ENCODE data around the gene CPHXL. TPM values are rescaled to one million over a fixed set of nuclear protein-coding genes. Genes with fewer than 3 reads are reported as not detected.

Gene CPHXL
- total RNA-seq, 1 experiment from 2014 or later: not detected

GRCh38 chr16:75702242-75702641, 24.0 kb downstream of the CPHXL start:
- DNase-seq (ENCODE audit: low read depth): peak; percentile 33

- DNase-seq (ENCODE audit: low read depth): no peak
Measured at GRCh38 chr16:75701361-75701760, 24.9 kb downstream of the CPHXL start, which contains the start of gene DUXB. Gene DUXB (minus strand): TSS chr16:75701461. CDS start chr16:75701418, 43 bp downstream.

- no peak for DNase-seq (ENCODE audit: low read depth)
Measured at GRCh38 chr16:75697571-75697970, 28.7 kb downstream of the CPHXL start.

GRCh38 chr16:75695708-75696107, 30.6 kb downstream of the CPHXL start:
- no peak for DNase-seq (ENCODE audit: low read depth)

- DNase-seq (ENCODE audit: low read depth): no peak
Measured at GRCh38 chr16:75687361-75687760, 38.9 kb downstream of the CPHXL start.

- no peak for DNase-seq (ENCODE audit: low read depth)
Measured at GRCh38 chr16:75682308-75682707, 44.0 kb downstream of the CPHXL start.

GRCh38 chr16:75679366-75679765, 46.9 kb downstream of the CPHXL start:
- DNase-seq (ENCODE audit: low read depth): no peak

- no peak for DNase-seq (ENCODE audit: low read depth)
Measured at GRCh38 chr16:75676909-75677308, 49.4 kb downstream of the CPHXL start, which contains the start of gene CPHXL2. Gene CPHXL2 (minus strand): TSS chr16:75677009. CDS start chr16:75676999, 10 bp downstream.

- DNase-seq (ENCODE audit: low read depth): no peak
Measured at GRCh38 chr16:75667503-75667902, 58.8 kb downstream of the CPHXL start.

Small RNAs within 50 kb of the gene (small RNA-seq; reads per million reads assigned to genes)
- not detected for gene RN7SL520P

Other genes with a start within 250 kb of the CPHXL start
- gene CHST6, start 231.0 kb downstream of the CPHXL start, total RNA-seq (2014; rRNA removed; shearing (Covaris generic)): not detected in 2 replicates
- not detected in 2 replicates for gene CHST5, start 190.4 kb downstream of the CPHXL start, total RNA-seq (2014; rRNA removed; shearing (Covaris generic))
- gene TMEM231, start 170.2 kb downstream of the CPHXL start, total RNA-seq (2014; rRNA removed; shearing (Covaris generic)): 9.3 and 10.7 TPM in 2 replicates
- gene GABARAPL2, start 160.1 kb downstream of the CPHXL start, total RNA-seq (2014; rRNA removed; shearing (Covaris generic)): 59.0 and 131 TPM in 2 replicates
- 64.8 and 68.0 TPM in 2 replicates for gene ADAT1, start 103.2 kb downstream of the CPHXL start, total RNA-seq (2014; rRNA removed; shearing (Covaris generic))
- 351 and 352 TPM in 2 replicates for gene KARS1, start 78.8 kb downstream of the CPHXL start, total RNA-seq (2014; rRNA removed; shearing (Covaris generic))
- 38.6 and 46.8 TPM in 2 replicates for gene TERF2IP, start 78.7 kb downstream of the CPHXL start, total RNA-seq (2014; rRNA removed; shearing (Covaris generic))
- gene CPHXL2, start 49.5 kb downstream of the CPHXL start, total RNA-seq (2014; rRNA removed; shearing (Covaris generic)): not detected in 2 replicates
- not detected in 2 replicates for gene DUXB, start 25.0 kb downstream of the CPHXL start, total RNA-seq (2014; rRNA removed; shearing (Covaris generic))

Measured in HT1080 (cell line).